NCI-H524 treated with DMSO at 0.1 percent for 48 hours (cell line): ENCODE results near the gene ARHGEF9.
"Not testable (repeated sequence)": the region's sequence is repeated elsewhere in the genome, so short reads cannot be mapped to it uniquely, and the experiment has no call there.

Source experiments
- DNase-seq: peaks from one replicate; lab custom pipeline; 2025; lab: John Stamatoyannopoulos, UW

Gene ARHGEF9

GRCh38 chrX:63784902-63785707 lies at the start of gene ARHGEF9:
Gene ARHGEF9, minus strand, starts transcription at chrX:63785214. Its CDS starts 69 bp downstream, at chrX:63785145.
- DNase-seq: peak; percentile 3

DNA sequence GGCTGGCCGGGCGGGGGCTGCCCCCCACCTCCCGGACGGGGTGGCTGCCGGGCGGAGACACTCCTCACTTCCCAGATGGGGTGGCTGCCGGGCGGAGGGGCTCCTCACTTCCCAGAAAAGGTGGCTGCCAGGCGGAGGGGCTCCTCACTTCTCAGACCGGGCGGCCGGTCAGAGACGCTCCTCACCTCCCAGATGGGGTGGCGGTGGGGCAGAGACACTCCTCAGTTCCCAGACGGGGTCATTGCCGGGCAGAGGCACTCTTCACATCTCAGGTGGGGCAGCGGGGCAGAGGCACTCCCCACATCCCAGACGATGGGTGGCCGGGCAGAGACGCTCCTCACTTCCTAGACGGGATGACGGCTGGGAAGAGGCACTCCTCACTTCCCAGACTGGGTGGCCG lies 40.4 kb upstream of the ARHGEF9 start:
- not testable (repeated sequence) for DNase-seq

DNA sequence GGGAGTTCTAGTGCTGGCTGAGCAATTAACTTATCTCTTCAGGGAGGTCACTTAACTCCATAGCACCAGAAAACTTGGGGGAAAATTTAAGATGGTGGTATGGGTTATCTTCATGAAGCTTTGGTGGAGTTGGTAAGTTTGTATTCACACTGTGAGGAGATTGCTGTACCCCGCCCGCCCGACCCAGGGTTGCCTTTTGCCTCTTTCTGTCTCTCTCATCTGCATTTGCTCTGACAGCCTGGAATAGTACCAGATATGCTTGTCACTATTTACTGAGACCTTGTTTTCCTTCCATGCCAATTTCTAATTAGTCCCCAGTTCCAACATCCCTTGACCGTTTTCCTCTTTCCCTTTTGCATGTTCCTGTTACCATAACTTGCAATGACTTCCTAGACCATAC lies 33.1 kb upstream of the ARHGEF9 start:
- DNase-seq: no peak

- no peak for DNase-seq
These were observed 32.7 kb upstream of the ARHGEF9 start for GRCh38 chrX:63817696-63818095.

GRCh38 chrX:63812823-63813222 lies 27.8 kb upstream of the ARHGEF9 start:
- no peak for DNase-seq

DNA sequence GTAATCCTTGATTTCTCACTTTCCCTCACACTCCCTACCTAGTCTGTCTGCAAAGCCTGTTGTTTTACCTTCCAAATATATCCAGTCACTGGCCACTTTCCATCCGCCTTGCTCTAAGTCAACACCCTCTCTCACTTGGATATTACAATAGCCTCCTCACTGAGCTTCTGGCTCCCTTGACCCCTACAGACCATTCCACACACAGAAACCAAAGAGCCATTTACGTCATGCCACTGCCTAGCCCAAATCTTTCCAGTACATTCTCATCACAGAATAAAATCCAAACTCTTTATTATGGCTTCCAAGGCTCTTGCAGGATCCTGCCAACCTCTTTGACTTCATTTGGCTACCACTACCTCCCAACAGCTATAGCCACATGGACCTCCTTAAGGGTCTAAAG lies 25.7 kb upstream of the ARHGEF9 start:
- DNase-seq: no peak

- peak; percentile 52 for DNase-seq
These were observed 24.2 kb upstream of the ARHGEF9 start for GRCh38 chrX:63809173-63809572.

DNA sequence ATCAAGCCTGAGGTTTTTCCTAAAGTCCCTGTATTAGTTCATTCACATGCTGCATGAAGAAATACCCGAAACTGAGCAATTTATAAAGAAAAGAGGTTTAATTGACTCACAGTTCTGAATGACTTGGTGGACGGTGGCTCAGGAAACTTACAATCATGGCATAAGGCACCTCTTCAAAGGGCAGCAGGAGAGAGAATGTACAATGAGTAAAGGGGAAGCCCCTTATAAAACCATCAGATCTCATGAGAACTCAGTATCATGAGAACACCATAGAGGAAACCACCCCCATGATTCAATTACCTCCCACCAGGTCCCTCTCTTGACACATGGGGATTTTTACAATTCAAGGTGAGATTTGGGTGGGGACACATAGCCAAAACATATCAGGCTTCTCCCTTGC lies 10.4 kb upstream of the ARHGEF9 start:
- not testable (repeated sequence) for DNase-seq

DNA sequence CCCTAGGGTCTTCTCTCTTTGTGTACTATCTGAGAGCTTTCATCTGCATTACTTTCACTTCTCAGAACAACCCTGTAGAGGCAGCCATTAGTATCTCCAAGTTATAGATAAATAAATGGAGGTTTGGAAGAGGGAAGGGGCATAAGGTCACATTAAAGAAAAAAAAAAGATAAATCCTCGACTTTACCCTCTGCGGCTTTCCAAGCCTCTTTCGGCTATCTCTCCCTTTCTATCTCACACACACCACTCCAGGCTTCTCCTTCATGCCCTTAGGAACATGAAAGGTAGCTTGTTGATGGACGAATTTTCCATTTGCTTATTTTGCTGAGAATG lies 660 bp upstream of the ARHGEF9 start:
- no peak for DNase-seq

GRCh38 chrX:63784346-63784901 lies 590 bp downstream of the ARHGEF9 start:
- DNase-seq: no peak

- no peak for DNase-seq
These were observed 2.5 kb downstream of the ARHGEF9 start for GRCh38 chrX:63782515-63782914.

GRCh38 chrX:63768760-63769159 lies 16.3 kb downstream of the ARHGEF9 start:
- no peak for DNase-seq

GRCh38 chrX:63765712-63766111 lies 19.3 kb downstream of the ARHGEF9 start:
- no peak for DNase-seq

DNA sequence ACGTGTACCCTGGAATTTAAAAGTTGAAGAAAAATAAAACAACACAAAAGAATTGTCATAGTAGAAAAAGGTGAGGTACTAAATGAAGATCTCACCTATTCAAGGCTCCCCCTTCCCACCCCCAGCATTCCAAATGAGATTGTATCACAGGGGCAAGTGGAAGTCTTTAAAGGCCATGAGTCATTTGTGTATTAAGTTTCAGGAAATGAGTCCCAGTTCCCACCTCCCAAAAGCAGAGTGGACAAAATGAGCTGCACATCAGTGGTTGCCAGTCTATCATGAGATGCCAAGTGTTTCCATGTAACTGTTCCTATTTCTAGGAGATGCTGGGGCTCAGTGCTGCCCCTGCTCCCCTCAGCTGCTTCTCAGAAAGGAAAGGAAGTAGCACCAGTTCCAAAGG lies 20.1 kb downstream of the ARHGEF9 start:
- DNase-seq: no peak

- no peak for DNase-seq
These were observed 23.4 kb downstream of the ARHGEF9 start for GRCh38 chrX:63761639-63762038.

- no peak for DNase-seq
These were observed 27.0 kb downstream of the ARHGEF9 start for GRCh38 chrX:63758011-63758410.

GRCh38 chrX:63755892-63756291 lies 29.1 kb downstream of the ARHGEF9 start:
- no peak for DNase-seq

GRCh38 chrX:63754860-63755579 lies 30.0 kb downstream of the ARHGEF9 start:
- DNase-seq: peak; percentile 75

DNA sequence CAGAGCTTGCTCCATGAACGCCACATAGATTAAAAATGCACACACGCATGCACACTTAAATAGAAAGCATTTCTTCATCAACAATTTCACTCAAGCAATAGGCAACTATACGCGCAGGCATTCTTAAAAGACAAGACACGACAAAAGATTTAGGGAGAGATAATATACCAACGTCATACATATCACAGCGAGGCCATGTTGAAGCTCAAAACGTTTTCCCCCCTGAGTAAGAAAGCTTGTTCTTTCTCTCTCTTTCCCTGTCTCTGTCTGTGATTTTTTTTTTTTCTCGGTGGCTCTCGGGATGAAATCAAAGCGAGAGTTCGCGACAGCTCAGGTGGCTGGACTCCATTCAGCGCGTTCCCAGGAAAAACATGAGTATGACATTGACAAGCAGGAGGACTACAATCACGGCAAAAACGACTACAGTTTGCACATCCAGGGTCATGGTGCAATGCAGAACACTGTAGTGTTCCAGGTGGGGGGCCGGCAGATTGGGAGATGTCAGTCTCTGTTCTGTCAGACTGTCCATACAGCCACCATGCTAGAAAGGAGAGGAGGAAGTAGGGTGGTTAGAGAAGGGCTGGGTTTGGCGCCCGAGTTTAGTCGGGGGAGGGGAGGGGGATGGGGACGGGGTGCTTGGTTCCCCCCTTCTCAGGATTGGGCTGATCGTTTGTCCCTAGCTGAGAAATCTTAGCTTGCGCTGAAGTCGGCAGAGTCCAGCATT lies 30.7 kb downstream of the ARHGEF9 start:
- no peak for DNase-seq

GRCh38 chrX:63751481-63751880 lies 33.5 kb downstream of the ARHGEF9 start:
- DNase-seq: peak; percentile 54

DNA sequence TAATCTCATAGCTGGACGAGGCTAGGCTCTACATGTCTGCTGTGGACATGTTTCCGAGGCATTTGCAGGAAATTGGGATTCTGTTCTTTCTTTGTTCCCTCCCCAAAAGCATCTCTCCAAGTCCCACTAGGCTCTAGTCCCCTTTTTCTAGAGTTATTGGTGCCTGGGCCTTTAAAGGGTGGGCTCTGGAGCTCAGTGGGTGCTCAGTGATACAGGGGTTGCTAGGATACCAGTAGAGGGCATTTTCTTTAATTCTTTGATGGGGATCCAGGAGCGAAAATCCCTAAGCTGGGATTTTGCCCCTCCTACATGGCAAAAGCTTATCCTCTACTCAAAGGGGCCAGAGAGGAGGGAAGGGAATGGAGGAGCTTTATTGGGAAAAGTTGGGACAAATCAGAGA lies 34.2 kb downstream of the ARHGEF9 start:
- DNase-seq: peak; percentile 77

GRCh38 chrX:63747331-63747730 lies 37.7 kb downstream of the ARHGEF9 start:
- DNase-seq: no peak

DNA sequence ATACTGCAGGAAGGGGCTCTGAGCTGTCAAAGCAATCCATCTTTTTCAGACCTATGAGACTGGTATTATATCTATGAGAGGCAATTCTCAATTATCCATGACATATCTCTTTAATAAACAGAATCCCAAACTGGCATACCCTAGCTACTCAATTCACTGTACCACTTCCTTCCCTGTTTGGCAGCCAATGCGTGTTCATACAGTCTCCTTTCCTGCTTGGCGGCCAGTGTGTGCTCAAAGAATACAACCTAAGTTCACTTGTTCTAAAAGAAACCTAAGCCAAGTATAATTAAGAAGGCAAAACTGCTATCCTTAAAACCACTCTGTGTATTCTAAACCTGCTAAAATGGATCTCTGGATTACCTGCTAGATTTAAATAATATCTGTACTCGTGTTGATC lies 38.3 kb downstream of the ARHGEF9 start:
- DNase-seq: no peak
